NCI-H2107 treated with DMSO at 0.1 percent for 48 hours (cell line): ENCODE data around the gene NR4A2.
"Not testable (repeated sequence)": the region's sequence is repeated elsewhere in the genome, so short reads cannot be mapped to it uniquely, and the experiment has no call there.

Experiments
- DNase-seq: peaks from one replicate; lab custom pipeline; 2025; ENCODE audit not compliant: unreplicated experiment; lab: John Stamatoyannopoulos, UW

Gene NR4A2

DNA sequence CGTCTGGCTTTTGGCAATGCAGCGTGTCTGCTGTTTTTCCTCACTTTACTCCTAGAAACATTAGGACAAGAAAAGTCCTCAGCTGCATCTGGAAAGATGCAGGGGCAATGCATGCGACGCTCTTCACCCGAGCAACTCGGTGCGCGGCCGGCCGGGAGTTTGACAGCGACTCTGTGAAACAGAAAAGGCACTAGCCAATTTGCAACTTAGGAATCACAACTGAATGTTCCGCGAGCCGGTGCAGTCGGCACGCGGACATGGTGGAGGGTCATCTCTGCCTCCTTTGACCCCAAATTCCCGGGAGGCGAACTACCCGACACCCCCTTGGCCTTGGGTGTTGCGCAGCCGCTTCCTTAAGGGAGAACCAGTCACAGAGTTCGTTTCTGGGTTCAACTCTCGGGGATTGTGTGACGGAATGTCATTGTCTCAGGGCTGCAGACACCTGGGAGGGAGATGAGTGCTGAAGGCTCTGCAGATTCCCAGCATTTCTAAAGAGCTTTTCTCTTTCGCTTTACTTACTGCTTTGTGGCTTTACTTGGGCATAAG is 9.8 kb downstream of the NR4A2 start:
- no peak for DNase-seq

DNA sequence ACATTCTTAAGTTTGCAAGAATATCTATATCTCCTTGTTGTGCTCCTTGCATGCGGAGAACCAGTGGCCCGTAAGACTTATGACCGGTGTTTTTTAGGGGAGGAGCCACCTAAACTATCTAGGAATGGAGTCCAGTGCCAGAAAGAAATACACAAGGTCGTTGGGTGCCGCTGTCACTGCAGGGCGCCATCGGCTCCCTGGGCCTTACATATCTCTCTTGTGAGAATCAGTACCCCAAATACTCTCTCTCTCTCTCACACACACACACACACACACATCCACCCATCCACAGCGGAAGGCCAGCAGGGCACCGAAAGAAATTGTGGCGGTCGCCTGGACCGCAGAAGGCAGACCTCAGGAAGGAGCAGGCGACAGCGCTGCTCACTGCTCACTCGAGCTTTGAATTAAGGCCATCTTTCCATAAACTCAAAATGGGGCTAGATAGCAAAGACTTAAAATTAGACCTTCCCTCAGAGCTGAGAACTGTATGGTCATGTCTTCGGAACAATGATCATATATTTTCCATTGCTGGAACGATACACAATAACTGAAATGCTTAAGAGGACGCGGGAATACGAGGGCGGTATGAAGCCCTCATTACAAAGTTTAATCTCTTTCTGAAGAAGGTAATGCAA is 10.4 kb downstream of the NR4A2 start:
- no peak for DNase-seq

DNA sequence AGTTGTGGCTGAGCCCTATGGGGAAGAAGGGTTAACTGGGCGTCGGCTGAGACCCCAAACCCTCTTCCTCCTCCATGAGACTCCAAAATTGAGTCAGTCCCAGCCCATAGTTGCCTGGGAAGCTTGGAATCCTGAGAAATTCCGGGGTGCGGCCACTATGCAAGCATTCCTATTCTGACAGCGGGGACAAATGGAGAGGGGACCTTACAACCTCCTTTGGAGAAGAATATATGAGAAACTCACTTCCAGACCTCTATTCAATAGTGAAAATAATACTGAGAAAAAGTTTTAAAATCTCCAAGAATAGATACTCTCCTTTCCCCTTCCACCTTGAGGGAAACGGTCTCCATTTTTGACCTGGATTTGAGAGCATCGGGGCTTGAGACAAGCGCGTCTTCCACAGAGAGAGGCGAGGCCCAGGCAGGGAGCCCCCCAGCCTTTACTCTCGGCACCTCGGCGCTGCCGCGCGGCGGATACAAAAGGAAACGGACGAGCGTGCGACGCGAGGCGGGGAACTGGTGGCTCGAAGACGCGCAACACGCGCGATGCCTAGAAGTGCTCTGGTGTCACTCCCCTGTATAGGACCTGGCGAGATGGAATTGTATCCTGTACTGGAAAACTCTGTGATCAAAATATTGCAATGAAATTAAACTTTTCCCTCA is 11.1 kb downstream of the NR4A2 start:
- no peak for DNase-seq

DNA sequence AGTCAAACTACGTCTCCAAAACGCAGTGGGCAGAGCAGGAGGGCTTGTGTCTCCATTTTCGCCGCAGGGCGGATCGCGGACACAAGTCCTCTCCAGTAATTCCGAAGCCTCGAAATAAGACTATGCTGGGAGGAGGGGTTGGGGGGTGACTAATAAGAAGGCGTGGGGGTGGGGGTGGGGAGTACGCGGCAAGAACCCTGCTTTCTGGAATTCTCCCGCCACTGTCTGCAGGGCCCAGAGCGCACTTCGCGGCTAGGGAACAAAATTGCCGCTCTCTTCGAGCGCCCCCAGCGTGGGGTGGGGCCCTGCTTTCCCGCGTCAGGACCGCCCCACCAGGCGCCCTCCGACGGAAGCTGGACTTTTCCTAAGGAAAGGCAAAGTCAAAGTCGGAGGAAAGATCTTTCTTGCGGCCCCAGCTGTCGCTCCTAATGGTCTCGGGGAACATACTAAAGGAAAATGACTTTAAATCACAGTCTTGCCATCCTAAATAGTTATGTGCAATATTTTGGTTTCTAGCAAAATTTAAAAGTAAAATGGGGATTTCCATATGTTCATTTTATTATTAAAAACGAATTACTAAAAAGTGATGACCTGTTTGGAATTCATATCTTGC is 11.9 kb downstream of the NR4A2 start:
- no peak for DNase-seq

- no peak for DNase-seq
Observed at GRCh38 chr2:156319811-156320485, 12.6 kb downstream of the NR4A2 start.

DNA sequence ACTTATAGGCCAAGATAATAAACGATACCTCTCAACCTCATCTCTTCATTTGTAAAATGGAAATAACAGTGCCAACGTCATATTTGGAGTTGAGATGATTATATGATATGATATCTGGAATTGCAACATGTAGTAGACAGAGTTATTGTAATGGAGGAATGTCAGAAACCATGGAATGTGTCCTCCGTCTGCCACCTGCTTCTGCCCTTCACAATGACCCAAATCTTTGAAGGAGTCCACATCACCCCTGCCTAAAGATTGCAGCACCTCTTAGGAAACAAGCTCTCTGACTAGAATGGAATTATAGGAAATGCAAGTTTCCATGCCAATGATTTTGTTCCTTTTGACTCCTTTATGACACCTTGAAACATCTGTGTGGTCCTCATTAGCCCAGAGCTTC is 14.9 kb downstream of the NR4A2 start:
- no peak for DNase-seq

DNA sequence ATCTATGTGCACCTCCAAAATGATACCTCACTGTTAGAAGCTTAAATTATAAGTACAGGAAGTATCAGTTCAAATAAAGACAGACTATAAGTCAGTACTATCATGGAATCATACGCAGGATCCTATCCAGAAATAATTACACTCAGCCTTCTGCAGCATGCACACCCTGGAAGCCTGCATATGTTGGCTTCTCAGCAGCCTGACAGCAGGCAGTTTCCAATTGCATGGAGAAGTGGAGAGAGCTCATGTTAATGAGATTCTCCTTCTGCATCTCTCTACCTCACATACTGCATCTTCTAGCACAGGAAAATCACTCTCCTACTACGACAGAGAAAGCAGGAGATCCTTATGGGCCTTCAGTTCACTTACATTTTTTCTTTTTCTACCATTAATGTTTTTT is 20.5 kb downstream of the NR4A2 start:
- DNase-seq, result no peak

DNA sequence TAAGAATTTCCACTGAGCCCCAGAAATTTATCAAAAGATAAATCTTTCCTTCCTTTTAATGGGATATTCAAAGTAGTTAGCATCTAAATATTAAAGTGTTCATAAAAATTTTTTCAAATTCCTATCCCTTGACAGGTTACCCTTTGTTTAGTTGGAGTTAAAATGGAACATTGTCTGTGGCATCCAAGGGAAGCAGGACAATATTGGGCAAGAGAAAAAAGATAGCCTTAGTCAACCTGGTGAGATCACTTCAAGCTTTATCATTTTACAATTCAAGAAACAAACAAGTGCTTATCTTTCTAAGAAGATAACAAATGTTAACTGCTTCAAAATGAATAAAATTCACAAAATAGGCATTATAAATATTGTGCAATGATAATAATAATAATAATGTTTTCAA is 21.7 kb downstream of the NR4A2 start:
- no peak for DNase-seq

- no peak for DNase-seq
Observed at GRCh38 chr2:156309917-156310316, 22.6 kb downstream of the NR4A2 start.

DNA sequence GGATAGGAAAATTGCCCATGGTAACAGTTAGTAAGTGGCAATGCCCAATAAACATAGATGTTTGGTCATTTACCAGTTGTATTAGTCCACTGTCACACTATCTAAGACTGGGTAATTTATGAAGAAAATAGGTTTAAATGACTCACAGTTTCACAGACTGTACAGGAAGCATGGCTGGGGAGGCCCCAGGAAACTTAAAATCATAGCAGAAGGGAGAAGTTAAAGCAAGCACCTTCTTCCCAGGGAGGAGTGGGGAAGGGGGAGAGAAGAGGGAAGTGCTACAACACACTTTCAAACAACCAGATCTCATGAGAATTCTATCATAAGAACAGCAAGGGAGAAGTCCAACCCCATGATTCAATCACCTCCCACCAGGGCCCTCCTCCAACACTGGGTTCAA is 23.4 kb downstream of the NR4A2 start:
- DNase-seq, result no peak

DNA sequence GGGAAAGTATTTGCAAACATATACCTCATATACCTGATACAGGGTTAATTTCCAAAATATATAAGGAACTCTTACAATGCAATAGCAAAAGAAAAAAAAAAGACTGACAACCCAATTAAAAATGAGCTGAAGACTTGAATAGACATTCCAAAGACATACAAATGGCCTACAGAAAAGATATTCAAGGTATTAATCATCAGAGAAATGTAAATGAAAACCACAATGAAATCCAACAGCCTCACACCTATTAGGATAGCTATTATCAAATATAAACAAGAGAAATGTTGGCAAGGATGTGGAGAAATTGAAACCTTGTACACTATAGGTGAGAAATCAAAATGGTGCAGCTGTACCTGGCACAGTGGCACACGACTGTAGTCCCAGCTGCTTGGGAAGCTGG is 25.7 kb downstream of the NR4A2 start:
- DNase-seq, result no peak

GRCh38 chr2:156305121-156305520 is 27.4 kb downstream of the NR4A2 start:
- no peak for DNase-seq

DNA sequence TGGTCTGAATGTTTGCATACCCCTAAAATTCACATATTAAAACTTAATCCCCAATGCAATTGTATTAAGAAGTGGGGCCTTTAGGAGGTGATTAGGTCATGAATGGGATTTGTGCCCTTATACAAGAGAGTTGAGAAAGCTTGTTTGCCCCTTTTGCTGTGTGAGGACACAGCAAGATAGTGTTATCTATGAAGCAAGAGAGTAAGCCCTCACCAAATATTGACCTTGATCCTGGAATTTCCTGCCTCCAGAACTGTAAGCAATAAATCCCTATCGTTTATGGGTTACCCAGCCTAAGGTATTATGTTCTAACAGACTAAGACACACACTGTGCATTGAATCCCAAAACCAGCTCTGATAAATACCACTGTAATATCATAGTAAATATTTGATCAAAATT is 32.2 kb downstream of the NR4A2 start:
- no peak for DNase-seq

DNA sequence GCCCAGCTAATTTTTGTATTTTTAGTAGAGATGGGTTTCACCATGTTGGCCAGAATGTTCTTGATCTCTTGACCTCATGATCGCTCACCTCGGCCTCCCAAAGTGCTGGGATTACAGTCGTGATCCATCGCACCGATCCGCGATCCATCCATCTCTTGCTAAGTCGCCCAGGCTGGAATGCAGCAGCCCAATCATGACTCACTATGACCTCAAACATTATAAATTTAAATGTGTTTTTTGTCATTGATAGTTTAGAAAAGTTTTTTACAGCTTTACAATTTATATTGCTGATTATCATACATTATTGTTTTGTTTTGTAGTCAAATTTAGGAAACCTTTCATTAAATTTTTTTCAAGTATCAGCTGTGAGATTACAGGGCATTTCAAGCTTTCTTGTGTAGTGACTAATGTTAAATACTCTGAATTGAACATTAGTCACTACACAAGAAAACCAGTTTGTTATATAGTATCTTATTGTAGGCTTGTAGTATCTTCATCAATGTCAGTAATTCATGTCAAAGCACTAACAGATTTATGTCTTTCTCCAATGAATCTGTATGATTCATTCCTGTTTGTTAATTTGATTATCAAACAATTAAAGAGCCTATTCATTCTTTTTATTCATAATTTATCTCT is 37.5 kb downstream of the NR4A2 start:
- DNase-seq, result no peak

GRCh38 chr2:156293382-156293781 is 39.1 kb downstream of the NR4A2 start:
- not testable (repeated sequence) for DNase-seq

DNA sequence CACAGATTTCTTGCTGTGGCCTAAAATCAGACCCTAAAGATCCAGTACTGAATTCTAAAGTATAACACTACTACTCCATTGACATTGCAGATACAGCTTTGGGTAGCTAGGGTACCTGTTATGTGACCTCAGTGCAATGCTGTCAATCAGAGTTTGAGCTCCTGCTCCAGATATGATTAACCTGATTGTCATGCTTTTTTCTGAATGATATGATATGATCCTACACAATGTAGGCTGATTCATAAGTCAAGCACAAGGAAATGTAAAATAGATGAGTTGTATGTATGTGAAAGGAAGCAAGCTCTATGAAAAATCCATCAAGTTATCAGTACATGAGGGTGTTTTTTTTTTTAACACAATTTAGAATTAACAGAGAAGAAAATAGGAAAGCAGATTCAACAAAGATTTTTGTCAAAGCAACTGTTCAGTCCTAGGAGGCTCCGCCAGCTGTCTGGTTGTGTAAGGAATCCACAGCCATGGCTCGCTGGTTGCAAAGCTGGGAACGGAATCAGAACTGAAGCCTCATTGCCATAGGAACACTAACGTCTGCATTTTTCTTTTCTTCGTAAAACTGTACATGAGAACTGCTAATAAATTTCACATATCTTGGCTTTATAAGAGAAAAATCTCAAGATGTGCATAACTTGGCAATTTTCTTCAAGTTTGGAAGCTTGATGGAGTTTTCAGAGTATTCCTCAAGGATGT is 52.9 kb downstream of the NR4A2 start:
- no peak for DNase-seq
